ENCODE results near the gene RABGAP1L. TPM values are rescaled to one million over a fixed set of nuclear protein-coding genes. Genes with fewer than 3 reads are reported as not detected.

Gene RABGAP1L
- total and polyA plus RNA-seq, 4 donors: 4.8 to 53.5 (median 18.8) TPM

DNA sequence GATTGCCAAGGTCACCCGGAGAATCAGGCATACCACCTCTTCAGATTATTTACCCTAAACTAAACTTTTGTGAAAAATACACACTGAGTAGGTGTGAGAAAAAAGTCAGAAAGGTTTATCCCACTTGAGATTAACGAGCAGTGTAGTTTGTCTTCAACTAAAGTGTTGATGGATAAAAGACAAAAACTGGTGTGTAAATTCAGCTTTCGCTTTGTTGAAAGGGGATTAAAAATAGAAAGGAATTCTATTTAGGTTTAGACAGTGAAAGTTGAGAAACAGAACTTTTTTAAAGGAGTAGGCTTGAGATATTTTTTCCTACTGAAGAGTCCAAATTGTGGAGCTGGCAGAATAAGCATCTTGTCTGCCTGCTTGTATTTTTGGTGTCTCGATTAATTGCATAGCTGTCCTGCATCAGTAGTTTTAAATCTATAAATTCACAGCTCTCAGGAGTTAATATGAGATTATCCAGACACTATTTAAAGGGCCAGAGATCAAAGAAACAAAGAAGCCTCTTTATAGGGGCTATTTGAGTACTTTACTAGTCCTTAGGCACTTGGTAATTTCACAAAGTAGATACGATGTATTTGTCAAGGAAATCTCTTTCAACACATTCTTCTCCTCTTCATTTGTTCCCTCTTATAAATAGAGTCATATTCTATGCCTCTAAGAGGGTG is 46.7 kb upstream of the RABGAP1L start:
- Histone ChIP-seq H3K4me1 (ENCODE audit: control insufficient read depth in 4 of 4, insufficient read depth in 4 of 4, low read length in 3 of 4) (no peaks in the 10 kb centered on the region), H3K4me3 (ENCODE audit: low read depth in 1 of 3, low read length in 3 of 3) (no peak overlapping the region), H3K27ac (ENCODE audit: low read depth in 1 of 2, low read length in 2 of 2) (no peak overlapping the region), H3K36me3 (ENCODE audit: control insufficient read depth in 4 of 4, insufficient read depth in 3 of 4, low read depth in 1 of 4, low read length in 3 of 4) (no peaks in the 10 kb centered on the region), H3K9ac (ENCODE audit: low read depth in 1 of 2, low read length in 2 of 2) (no peak overlapping the region), H3K27me3 (ENCODE audit: control insufficient read depth in 4 of 4, insufficient read depth in 4 of 4, low read length in 3 of 4) (no peaks in the 10 kb centered on the region), H3K9me3 (ENCODE audit: control insufficient read depth in 4 of 4, low read length in 3 of 4) (no peaks in the 10 kb centered on the region)
- no peak for DNase-seq (ENCODE audit: low spot score)
- 79% methylated on average over 5 of the region's 5 CpGs for WGBS
- TF ChIP-seq, protein P1, sequence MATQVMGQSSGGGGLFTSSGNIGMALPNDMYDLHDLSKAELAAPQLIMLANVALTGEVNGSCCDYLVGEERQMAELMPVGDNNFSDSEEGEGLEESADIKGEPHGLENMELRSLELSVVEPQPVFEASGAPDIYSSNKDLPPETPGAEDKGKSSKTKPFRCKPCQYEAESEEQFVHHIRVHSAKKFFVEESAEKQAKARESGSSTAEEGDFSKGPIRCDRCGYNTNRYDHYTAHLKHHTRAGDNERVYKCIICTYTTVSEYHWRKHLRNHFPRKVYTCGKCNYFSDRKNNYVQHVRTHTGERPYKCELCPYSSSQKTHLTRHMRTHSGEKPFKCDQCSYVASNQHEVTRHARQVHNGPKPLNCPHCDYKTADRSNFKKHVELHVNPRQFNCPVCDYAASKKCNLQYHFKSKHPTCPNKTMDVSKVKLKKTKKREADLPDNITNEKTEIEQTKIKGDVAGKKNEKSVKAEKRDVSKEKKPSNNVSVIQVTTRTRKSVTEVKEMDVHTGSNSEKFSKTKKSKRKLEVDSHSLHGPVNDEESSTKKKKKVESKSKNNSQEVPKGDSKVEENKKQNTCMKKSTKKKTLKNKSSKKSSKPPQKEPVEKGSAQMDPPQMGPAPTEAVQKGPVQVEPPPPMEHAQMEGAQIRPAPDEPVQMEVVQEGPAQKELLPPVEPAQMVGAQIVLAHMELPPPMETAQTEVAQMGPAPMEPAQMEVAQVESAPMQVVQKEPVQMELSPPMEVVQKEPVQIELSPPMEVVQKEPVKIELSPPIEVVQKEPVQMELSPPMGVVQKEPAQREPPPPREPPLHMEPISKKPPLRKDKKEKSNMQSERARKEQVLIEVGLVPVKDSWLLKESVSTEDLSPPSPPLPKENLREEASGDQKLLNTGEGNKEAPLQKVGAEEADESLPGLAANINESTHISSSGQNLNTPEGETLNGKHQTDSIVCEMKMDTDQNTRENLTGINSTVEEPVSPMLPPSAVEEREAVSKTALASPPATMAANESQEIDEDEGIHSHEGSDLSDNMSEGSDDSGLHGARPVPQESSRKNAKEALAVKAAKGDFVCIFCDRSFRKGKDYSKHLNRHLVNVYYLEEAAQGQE (IDR thresholded peaks at IDR 0.05): no peak
- no peak for TF ChIP-seq YY1 (IDR thresholded peaks at IDR 0.05)
- TF ChIP-seq FOXA1 (IDR thresholded peaks at IDR 0.05): no peak
- TF ChIP-seq NR2F2 (IDR thresholded peaks at IDR 0.05): no peak
- TF ChIP-seq FOXA2 (IDR thresholded peaks at IDR 0.05): no peak
- TF ChIP-seq EGR1 (IDR thresholded peaks at IDR 0.05; ENCODE audit: low read depth in 2 of 2): no peak
- TF ChIP-seq, protein P2, sequence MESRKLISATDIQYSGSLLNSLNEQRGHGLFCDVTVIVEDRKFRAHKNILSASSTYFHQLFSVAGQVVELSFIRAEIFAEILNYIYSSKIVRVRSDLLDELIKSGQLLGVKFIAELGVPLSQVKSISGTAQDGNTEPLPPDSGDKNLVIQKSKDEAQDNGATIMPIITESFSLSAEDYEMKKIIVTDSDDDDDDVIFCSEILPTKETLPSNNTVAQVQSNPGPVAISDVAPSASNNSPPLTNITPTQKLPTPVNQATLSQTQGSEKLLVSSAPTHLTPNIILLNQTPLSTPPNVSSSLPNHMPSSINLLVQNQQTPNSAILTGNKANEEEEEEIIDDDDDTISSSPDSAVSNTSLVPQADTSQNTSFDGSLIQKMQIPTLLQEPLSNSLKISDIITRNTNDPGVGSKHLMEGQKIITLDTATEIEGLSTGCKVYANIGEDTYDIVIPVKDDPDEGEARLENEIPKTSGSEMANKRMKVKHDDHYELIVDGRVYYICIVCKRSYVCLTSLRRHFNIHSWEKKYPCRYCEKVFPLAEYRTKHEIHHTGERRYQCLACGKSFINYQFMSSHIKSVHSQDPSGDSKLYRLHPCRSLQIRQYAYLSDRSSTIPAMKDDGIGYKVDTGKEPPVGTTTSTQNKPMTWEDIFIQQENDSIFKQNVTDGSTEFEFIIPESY (IDR thresholded peaks at IDR 0.05): no peak
- no peak for TF ChIP-seq RXRA (IDR thresholded peaks at IDR 0.05)
- TF ChIP-seq HNF4G (IDR thresholded peaks at IDR 0.05): no peak
- TF ChIP-seq, protein P3, sequence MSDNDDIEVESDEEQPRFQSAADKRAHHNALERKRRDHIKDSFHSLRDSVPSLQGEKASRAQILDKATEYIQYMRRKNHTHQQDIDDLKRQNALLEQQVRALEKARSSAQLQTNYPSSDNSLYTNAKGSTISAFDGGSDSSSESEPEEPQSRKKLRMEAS (IDR thresholded peaks at IDR 0.05): no peak

DNA sequence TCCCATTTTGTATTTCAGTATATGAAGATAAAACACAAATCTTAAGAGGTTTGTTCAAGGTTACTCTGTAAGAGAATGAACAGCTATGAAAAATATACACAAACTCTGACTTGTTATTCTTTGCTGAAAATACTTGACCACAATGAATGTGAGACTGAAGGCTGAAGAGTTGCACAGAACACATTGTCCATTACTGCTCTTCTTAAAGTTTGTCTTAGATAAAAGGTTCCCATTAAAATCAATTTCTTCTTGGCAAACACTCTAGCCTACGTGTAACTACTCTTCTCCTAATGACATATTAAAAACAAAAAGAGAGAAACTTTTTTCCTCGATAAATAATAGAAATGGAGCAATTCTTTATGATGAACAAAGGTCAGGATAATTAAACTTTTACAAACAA is 45.2 kb upstream of the RABGAP1L start:
- Histone ChIP-seq H3K27ac (ENCODE audit: low read depth in 1 of 2, low read length in 2 of 2) (no peak overlapping the region), H3K4me3 (ENCODE audit: low read depth in 1 of 3, low read length in 3 of 3) (no peak overlapping the region), H3K9ac (ENCODE audit: low read depth in 1 of 2, low read length in 2 of 2) (no peak overlapping the region), H3K9me3 (ENCODE audit: control insufficient read depth in 4 of 4, low read length in 3 of 4) (no peaks in the 10 kb centered on the region), H3K36me3 (ENCODE audit: control insufficient read depth in 4 of 4, insufficient read depth in 3 of 4, low read depth in 1 of 4, low read length in 3 of 4) (no peaks in the 10 kb centered on the region), H3K4me1 (ENCODE audit: control insufficient read depth in 4 of 4, insufficient read depth in 4 of 4, low read length in 3 of 4) (no peaks in the 10 kb centered on the region), H3K27me3 (ENCODE audit: control insufficient read depth in 4 of 4, insufficient read depth in 4 of 4, low read length in 3 of 4) (no peaks in the 10 kb centered on the region)
- TF ChIP-seq NR2F2 (IDR thresholded peaks at IDR 0.05) (no peak), FOXA1 (IDR thresholded peaks at IDR 0.05) (no peak), JUND (IDR thresholded peaks at IDR 0.05) (no peak), HNF4G (IDR thresholded peaks at IDR 0.05) (no peak), RXRA (IDR thresholded peaks at IDR 0.05) (no peak), TAF1 (conservative IDR thresholded peaks at IDR 0.05) (no peak), SP1 (IDR thresholded peaks at IDR 0.05) (no peak), EGR1 (IDR thresholded peaks at IDR 0.05; ENCODE audit: low read depth in 2 of 2) (no peak), GABPA (IDR thresholded peaks at IDR 0.05 in 1 of 2, conservative IDR thresholded peaks at IDR 0.05 in 1 of 2) (no peak)
- TF ChIP-seq, protein P4, sequence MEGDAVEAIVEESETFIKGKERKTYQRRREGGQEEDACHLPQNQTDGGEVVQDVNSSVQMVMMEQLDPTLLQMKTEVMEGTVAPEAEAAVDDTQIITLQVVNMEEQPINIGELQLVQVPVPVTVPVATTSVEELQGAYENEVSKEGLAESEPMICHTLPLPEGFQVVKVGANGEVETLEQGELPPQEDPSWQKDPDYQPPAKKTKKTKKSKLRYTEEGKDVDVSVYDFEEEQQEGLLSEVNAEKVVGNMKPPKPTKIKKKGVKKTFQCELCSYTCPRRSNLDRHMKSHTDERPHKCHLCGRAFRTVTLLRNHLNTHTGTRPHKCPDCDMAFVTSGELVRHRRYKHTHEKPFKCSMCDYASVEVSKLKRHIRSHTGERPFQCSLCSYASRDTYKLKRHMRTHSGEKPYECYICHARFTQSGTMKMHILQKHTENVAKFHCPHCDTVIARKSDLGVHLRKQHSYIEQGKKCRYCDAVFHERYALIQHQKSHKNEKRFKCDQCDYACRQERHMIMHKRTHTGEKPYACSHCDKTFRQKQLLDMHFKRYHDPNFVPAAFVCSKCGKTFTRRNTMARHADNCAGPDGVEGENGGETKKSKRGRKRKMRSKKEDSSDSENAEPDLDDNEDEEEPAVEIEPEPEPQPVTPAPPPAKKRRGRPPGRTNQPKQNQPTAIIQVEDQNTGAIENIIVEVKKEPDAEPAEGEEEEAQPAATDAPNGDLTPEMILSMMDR (IDR thresholded peaks at IDR 0.05; ENCODE audit: low read depth, low read length, missing input control): no peak
- TF ChIP-seq, protein P1 (IDR thresholded peaks at IDR 0.05): no peak
- TF ChIP-seq, protein P5, sequence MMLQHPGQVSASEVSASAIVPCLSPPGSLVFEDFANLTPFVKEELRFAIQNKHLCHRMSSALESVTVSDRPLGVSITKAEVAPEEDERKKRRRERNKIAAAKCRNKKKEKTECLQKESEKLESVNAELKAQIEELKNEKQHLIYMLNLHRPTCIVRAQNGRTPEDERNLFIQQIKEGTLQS (IDR thresholded peaks at IDR 0.05): no peak
- TF ChIP-seq, protein P2 (IDR thresholded peaks at IDR 0.05): no peak
- WGBS: 37% methylated on average over 2 of the region's 2 CpGs
- DNase-seq (ENCODE audit: low spot score): no peak

Measured in liver (tissue), 9 donors.